GOT3 (cell line): ENCODE measurements around the gene PFDN2.

Experiments used
- DNase-seq: peaks from one replicate; lab custom pipeline; 2025; ENCODE audit warnings: mixed read lengths; lab: John Stamatoyannopoulos, UW

Gene PFDN2

DNA sequence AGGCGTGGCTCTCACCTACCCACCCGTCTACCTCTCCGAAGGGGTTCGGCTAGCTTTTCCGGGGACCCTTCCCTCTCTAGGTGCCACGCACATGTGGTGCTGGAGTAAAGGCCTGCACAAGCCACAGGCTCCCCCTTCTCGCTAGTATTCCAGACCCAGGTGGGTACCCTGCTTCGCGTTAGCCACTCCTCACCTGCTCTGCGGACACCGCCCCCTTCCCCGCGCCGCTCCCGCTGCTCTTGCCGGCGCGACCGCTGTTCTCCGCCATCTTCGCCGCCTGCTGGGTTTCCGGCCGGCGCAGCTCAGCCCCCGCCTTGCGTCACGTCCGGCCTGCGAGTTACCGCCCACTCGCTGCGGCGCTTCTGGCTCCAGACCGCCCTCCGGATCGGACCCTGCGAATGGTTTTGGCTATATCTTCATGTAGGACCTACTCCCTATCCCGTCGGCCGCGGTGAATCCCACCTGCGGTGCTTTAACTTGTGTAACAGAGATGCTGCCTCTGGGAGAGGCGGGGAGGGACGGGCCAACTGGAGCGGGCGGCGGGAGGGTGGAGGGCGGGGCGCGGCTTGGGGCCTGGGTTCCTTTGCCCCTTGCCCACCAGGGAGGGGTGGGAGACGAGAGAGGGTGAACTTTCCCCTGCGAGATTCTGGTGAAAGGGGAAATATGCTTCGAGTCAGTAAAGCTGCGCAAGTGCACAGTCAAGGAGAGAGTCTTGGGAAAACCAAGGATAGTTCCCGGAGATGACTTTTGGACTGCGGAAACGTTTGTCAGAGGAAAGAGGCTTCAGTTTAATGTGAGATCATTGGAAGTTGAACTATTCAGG lies at the start of gene PFDN2, which contains the start of gene NIT1:
PFDN2 (minus strand) TSS at position 279 of the 823 bp plus-strand sequence; CDS start at position 268, 11 bp downstream.
NIT1 (plus strand) TSS at position 347 of the 823 bp plus-strand sequence; CDS start at position 419, 72 bp downstream.
- peak; percentile 56 for DNase-seq

GRCh38 chr1:161166669-161167548 lies 49.1 kb upstream of the PFDN2 start:
- no peak for DNase-seq

GRCh38 chr1:161165742-161166668 lies 48.2 kb upstream of the PFDN2 start, which contains the start of gene PPOX:
Gene PPOX (plus strand): TSS chr1:161166426. CDS start chr1:161166848, 422 bp downstream.
- DNase-seq: peak; percentile 85

DNA sequence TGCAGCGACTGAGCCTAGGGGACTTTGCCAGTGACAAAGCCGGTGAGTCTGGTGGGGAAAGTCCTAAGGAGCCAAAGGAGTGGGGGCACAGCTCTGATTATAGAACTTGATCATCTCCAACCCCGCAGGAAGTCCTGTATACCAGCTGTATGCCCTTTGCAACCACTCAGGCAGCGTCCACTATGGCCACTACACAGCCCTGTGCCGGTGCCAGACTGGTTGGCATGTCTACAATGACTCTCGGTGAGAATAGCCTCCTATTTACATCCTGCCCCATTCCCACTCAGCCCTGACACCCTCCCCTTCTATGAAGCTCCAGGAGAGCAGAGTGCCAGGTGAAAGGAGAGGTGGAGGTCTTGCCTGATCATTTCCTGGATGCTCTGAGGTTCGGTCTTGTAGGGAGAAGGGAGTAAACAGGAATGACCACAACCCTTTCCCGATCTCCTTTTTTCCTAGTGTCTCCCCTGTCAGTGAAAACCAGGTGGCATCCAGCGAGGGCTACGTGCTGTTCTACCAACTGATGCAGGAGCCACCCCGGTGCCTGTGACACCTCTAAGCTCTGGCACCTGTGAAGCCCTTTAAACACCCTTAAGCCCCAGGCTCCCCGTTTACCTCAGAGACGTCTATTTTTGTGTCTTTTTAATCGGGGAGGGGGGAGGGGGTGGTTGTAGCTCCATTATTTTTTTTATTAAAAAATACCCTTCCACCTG lies 47.2 kb upstream of the PFDN2 start:
- DNase-seq: no peak

GRCh38 chr1:161163793-161164192 lies 46.0 kb upstream of the PFDN2 start:
- no peak for DNase-seq

- DNase-seq: no peak
Observed at GRCh38 chr1:161162806-161163205, 45.0 kb upstream of the PFDN2 start.

DNA sequence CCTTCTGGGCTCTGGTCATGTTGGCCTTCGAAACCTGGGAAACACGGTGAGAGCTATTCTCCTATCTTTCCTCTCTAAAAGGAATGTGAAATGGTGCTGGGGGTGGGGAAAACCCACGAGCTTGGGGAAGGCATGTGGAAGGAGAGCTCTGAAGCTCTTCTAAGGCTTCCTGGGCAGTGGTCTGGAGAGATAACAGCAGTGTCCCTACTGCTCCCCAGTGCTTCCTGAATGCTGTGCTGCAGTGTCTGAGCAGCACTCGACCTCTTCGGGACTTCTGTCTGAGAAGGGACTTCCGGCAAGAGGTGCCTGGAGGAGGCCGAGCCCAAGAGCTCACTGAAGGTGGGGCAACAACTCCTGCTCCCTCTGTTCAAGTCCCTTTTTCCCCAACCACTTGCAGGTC lies 44.2 kb upstream of the PFDN2 start:
- DNase-seq: no peak

DNA sequence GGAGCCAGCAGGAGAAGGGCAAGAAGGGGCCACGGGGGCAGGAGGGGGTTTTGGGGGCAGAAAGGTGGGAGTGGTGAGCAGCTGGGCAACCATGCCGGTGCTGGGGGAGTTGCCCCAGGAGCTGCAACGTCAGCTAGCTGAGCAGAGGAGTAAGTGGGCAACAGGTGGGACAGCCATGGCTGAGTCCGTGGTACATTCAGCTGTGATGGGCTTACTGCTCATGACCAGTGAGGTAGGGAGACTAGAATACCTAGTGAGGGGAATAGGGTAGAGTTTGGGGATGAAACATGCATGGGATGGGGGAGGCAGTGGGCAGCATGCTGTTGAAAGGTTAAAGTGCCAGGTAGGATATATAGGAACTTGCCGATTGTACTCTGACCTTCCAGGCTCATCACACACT lies 43.8 kb upstream of the PFDN2 start:
- DNase-seq: no peak

DNA sequence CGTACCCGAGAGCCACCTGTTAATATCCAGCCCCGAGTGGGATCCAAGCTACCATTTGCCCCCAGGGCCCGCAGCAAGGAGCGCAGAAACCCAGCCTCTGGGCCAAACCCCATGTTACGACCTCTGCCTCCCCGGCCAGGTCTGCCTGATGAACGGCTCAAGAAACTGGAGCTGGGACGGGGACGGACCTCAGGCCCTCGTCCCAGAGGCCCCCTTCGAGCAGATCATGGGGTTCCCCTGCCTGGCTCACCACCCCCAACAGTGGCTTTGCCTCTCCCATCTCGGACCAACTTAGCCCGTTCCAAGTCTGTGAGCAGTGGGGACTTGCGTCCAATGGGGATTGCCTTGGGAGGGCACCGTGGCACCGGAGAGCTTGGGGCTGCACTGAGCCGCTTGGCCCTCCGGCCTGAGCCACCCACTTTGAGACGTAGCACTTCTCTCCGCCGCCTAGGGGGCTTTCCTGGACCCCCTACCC lies 42.9 kb upstream of the PFDN2 start:
- no peak for DNase-seq

DNA sequence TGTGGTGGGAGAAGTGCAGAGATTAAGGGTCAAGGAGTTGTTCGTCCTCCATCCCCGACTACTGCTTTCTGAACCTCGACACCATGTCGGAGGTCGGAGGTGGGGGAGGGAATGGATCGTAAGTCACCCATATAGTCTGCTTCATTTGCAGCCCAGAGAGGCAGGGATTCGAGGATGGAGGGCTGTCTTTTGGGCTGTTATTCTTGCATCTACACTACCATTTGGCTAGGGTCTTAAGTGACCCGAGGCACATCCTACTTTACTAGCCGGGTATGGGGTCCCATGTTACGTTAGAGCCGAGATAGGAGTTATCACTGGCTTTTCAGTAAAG lies 42.0 kb upstream of the PFDN2 start:
- DNase-seq: no peak

DNA sequence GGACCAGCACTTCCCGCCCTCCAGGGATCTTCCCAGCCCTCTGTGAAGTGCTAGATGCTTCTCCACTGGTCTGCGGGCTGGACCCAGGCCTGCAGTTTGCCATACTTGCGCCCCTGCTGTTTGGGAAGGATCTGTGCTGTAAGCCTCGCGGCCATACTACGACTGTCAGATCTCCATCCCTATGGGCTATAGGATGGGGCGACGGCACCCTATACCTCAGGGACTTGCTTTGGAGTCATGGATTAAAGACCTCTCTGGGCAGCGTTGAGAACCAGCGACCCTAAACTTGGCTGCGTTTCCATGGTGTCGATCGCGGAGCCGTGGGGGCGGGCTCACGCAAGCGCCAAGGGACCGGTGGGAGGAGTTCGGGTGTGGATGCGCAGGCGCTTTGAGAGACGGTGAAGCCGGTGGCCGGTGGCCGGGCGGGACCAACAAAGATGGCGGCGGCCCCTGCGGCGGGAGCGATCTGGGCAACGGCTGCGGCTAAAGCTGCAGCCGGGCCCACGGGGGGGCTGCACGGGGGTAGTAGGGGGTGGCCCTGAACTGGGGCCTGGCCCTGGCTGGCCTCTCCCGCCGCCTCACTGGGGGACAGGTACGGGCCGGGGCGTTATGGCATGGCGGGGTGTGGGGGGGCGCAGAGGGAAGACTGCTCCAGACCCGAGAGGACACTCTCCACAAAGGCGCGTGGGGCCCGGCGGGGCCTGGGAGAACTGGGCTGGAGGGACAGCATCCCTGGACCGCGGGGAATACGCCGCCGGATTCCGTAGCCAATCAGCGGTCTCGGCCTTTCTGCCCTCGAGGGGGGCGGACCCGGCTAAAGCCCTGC lies 41.5 kb upstream of the PFDN2 start, which contains the start of gene USP21:
USP21 (plus strand) TSS at position 414 of the 826 bp plus-strand sequence. CDS start 1,141 bp downstream, outside the sequence.
- DNase-seq: peak; percentile 80

GRCh38 chr1:161158316-161159010 lies 40.6 kb upstream of the PFDN2 start:
- DNase-seq: no peak

DNA sequence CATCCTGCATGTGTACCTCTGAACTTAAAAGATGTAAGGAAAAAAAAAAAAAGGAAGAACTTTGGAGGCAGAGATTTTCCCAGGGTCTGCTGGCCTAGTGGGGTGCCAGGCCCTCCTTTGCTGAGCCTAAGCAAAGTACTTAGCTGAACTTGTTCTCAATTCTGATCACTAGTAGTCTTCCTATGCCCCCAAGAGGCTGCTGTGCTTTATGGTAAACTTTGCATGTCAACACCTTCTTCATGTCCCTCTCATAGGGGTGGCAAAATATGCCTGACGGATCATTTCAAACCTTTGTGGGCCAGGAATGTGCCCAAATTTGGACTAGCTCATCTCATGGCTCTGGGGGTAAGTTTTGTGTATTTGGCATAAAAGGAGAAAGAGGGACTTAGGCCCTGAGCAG lies 40.0 kb upstream of the PFDN2 start:
- DNase-seq: no peak

GRCh38 chr1:161153682-161154337 lies 36.0 kb upstream of the PFDN2 start, which contains the start of gene UFC1:
Gene UFC1 (plus strand): TSS chr1:161153978. CDS start chr1:161153998, 20 bp downstream.
- DNase-seq: peak; percentile 44

- no peak for DNase-seq
Observed at GRCh38 chr1:161153176-161153575, 35.3 kb upstream of the PFDN2 start.

GRCh38 chr1:161145832-161146231 lies 28.0 kb upstream of the PFDN2 start:
- DNase-seq: no peak

GRCh38 chr1:161140755-161141400 lies 23.0 kb upstream of the PFDN2 start:
- DNase-seq: no peak

DNA sequence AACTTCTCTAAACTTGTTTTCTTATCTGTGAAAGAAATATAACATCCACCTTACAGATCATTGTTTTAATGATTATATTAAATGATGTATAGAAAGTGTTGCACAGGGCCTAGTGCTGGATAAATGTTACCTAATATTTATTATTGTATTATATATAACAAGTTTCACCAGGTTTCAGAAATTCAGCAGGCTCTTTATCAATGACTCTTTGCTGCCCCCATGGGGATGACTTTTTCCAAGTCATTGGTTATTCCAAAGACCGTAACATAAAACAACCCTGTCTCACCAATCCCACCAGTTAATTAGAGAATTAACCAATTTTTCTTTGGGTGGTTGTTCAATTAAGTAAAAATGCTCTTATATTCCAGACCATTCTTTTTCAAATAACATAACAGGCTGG lies 21.9 kb upstream of the PFDN2 start:
- DNase-seq: no peak
